DMS153 treated with DMSO at 0.1 percent for 48 hours (cell line): ENCODE data around the gene GSTA5.
"Not testable (repeated sequence)": the region's sequence is repeated elsewhere in the genome, so short reads cannot be mapped to it uniquely, and the experiment has no call there.

Source experiments
- DNase-seq: peaks from one replicate; lab custom pipeline; 2025; ENCODE audit not compliant: unreplicated experiment; lab: John Stamatoyannopoulos, UW

GSTA5 gene

GRCh38 chr6:52839124-52840055 lies 1.2 kb downstream of the GSTA5 start:
- peak; percentile 18 for DNase-seq

- no peak for DNase-seq
These were observed 6.1 kb downstream of the GSTA5 start for GRCh38 chr6:52834481-52834880.

DNA sequence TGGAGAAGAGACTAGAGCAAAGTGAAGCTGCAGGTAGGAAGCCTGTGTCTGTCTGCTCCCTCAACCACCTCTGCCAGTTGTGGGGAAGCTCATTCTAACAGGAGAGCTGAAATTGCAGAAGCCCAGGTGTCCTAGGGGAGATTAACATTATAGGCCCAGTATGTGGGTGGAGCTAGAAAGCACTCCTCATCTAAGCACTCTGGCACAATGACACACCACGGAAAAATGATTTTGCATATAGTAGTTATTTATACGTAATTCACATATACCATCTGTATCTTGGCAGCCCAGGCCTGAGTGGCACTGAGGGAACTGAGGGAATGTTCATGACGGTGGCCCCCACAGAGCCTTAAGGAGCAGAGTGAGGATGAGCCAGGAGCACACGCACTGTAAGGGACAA lies 9.7 kb downstream of the GSTA5 start:
- DNase-seq: not testable (repeated sequence)

GRCh38 chr6:52829046-52829817 lies 11.4 kb downstream of the GSTA5 start:
- DNase-seq: no peak

DNA sequence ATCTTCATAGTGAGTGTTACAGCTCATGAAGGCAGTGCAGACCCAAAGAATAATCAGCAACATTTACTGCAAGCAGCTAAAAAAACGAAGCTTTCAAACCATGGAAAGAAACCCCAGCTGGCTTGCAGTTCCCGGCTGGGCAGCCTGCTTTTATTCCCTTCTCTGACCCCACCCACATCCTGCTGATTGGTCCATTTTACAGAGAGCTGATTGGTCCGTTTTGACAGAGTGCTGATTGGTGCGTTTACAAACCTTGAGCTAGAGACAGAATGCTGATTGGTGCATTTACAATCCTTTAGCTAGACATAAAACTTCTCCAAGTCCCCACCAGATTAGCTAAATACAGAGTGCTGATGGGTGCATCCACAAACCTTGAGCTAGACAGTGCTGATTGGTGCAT lies 12.0 kb downstream of the GSTA5 start:
- DNase-seq: not testable (repeated sequence)

DNA sequence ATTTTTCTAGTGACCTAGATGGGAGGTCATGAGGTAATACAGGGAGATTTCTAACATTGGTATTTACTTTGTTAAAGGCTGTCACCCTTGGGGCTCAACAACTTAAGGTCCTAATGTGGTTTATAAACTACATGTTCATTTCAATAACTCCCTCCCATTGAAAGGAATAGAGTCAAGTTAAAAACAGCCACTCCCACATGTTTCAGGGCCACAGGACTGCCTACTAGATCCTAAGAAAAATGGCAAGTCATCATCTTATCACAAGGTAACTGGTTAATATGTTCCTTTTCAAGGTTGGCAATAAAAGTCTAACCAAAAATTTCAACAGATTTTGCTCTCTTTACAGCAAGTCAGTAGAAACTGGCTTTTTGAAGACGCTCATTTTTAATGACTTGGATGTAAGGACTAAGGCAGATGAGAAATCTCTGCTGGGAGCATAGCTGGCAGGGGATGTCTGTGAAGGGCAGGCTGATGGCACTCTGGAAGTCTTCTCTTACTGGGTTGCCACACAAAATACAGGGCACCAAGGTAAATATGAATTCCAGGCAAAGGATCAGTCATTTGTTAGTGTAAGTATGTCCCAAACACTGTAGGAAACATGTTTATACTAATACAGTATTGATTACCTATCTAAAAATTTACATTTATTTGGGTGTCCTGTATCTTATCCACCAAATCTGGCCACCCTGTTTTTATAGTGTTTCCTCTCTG lies 13.4 kb downstream of the GSTA5 start:
- not testable (repeated sequence) for DNase-seq

- no peak for DNase-seq
These were observed 14.1 kb downstream of the GSTA5 start for GRCh38 chr6:52826513-52826912.

DNA sequence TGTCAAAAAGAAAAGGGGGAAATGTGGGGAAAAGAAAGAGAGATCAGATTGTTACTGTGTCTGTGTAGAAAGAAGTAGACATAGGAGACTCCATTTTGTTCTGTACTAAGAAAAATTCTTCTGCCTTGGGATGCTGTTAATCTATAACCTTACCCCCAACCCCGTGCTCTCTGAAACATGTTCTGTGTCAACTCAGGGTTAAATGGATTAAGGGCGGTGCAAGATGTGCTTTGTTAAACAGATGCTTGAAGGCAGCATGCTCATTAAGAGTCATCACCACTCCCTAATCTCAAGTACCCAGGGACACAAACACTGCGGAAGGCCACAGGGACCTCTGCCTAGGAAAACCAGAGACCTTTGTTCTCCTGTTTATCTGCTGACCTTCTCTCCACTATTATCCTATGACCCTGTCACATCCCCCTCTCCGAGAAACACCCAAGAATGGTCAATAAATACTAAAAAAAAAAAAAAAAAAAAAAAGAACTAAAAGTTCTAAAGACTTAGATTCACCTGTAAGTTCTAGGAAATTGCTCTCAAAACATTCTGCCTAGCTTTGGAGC lies 14.6 kb downstream of the GSTA5 start:
- not testable (repeated sequence) for DNase-seq

- DNase-seq: not testable (repeated sequence)
These were observed 15.3 kb downstream of the GSTA5 start for GRCh38 chr6:52825270-52825793.

GRCh38 chr6:52821842-52822241 lies 18.8 kb downstream of the GSTA5 start:
- no peak for DNase-seq

- DNase-seq: no peak
These were observed 20.4 kb downstream of the GSTA5 start for GRCh38 chr6:52820198-52820597.

GRCh38 chr6:52815167-52816092 lies 25.2 kb downstream of the GSTA5 start:
- no peak for DNase-seq

- DNase-seq: not testable (repeated sequence)
These were observed 26.1 kb downstream of the GSTA5 start for GRCh38 chr6:52814545-52814944.

DNA sequence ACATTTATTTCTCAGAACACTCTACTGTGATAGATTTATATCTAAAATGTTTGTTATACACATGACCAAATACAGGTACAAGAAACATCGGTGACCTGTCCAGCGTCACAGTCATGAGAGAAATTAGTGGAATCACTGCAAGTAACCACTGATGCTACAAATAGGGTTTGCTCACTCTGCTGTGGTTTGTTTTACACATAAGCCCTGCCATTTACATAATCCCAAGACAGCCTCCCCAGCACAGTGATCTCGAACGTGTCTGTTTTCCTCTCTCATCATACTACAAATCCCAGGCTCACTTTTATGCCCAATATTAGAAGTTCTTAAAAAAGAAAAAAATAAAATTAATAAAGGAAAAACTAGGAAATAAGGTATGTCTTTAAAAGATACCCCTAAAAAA lies 30.8 kb downstream of the GSTA5 start:
- not testable (repeated sequence) for DNase-seq

- DNase-seq: no peak
These were observed 32.0 kb downstream of the GSTA5 start for GRCh38 chr6:52808660-52809059.

DNA sequence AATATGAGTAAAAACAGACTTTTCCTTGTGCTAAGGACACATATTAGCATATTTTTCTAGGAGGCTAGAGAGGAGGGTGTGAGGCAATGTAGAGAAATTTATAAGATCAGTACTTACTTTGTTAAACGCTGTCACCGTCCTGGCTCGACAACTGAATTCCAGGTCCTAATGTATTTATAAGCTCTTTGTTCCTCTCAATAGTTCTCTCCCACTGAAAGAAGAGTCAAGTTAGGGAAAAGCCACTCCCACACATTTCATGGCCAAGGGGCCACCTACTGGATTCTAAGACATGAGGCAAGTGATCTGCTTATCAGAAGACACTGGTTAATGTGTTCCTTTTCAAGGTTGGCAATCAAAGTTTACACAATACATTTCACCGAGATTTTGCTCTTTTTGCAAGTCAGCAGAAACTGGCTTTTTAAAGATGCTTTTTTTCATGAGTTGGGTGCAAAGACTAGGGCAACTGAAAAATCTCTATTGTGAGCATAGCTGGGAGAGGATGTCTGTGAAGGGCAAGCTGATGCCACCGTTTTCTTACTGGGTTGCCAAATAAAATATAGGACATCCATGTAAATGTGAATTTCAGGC lies 36.9 kb downstream of the GSTA5 start, which contains the start of gene GSTA1:
TSS of gene GSTA1 (minus strand) at position 149 of the 588 bp plus-strand sequence. CDS start 4,549 bp downstream, outside the sequence.
- not testable (repeated sequence) for DNase-seq

DNA sequence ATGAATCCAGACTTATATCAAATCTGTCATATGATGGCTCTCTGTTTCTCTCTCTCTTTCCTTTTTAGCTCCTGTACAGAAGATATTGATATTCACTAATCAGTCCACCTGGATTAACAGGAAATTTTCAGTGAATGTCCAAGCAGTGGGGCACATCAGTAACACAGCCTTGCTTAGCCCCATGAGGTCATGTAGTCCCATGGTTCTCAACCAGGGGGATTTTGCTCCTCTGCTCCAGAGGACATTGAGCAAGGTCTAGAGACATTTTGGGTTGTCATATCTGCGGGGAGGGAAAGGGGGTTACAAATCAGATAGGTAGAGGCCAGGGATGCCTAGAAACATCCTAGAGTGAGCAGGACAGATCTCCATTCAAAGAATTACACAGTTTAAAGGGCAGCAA lies 37.8 kb downstream of the GSTA5 start:
- DNase-seq: no peak

- no peak for DNase-seq
These were observed 39.3 kb downstream of the GSTA5 start for GRCh38 chr6:52801188-52801841.

GRCh38 chr6:52799272-52799671 lies 41.3 kb downstream of the GSTA5 start:
- DNase-seq: not testable (repeated sequence)
